IMR-90 (cell line): ENCODE measurements around the gene PUDP. TPM values are rescaled to one million over a fixed set of nuclear protein-coding genes. Genes with fewer than 3 reads are reported as not detected.

ENCODE experiments used
- ATAC-seq: fragments of 200-7000 bp; cut with Tn5 transposase; 2 replicates; pipeline ENCODE4 v1.9.1; 2020; ENCODE audit warnings: low read depth, mild to moderate bottlenecking, moderate library complexity
- BruUV-seq: library from RNA; stranded (reverse); fragments of 400-500 nt; replicated peaks from 2 replicates; lab custom pipeline; 2021; lab: Mats Ljungman, UMichigan
- CTCF ChIA-PET: fragments of 300-600 bp; formaldehyde crosslinking; extraction: SDS; loops from one replicate; lab custom pipeline; 2021; ENCODE audit warnings: antibody characterized with exemption; lab: Yijun Ruan, JAX
- POLR2A ChIA-PET: fragments of 300-600 bp; sonication (Branson Sonifier 250); formaldehyde crosslinking; loops from one replicate; lab custom pipeline; 2022; ENCODE audit warnings: antibody characterized with exemption; ENCODE audit not compliant: unreplicated experiment; lab: Charles Lee
- DNase-seq: peaks from one replicate; pipeline ENCODE4 v3.0.0; 2013
- H2AFZ ChIP-seq: replicated peaks from 2 replicates; pipeline ENCODE3; 2013; ENCODE audit warnings: low read length, mild to moderate bottlenecking; ENCODE audit not compliant: poor library complexity
- H2AK5ac ChIP-seq: 2 replicates; pipeline ENCODE4 v1.6.1; 2013; ENCODE audit warnings: low read depth, low read length, inconsistent platforms
- H2AK9ac ChIP-seq: replicated peaks from 2 replicates; pipeline ENCODE3; 2013; ENCODE audit warnings: mild to moderate bottlenecking, low read depth, low read length, moderate library complexity; ENCODE audit not compliant: poor library complexity
- H2BK120ac ChIP-seq: 2 replicates; pipeline ENCODE4 v1.6.1; 2013; ENCODE audit warnings: low read depth, low read length, inconsistent platforms
- H2BK15ac ChIP-seq: 3 replicates; pipeline ENCODE4 v1.6.1; 2013; ENCODE audit warnings: low read depth, low read length, inconsistent platforms
- H2BK20ac ChIP-seq: 2 replicates; pipeline ENCODE4 v1.6.1; 2013; ENCODE audit warnings: low read depth, mild to moderate bottlenecking, inconsistent platforms, low read length, moderate library complexity
- H2BK5ac ChIP-seq: 2 replicates; pipeline ENCODE4 v1.6.1; 2013; ENCODE audit warnings: mild to moderate bottlenecking, low read depth, low read length, inconsistent platforms; ENCODE audit not compliant: poor library complexity, severe bottlenecking
- H3K14ac ChIP-seq: replicated peaks from 2 replicates; pipeline ENCODE4 v1.6.1; 2013; ENCODE audit warnings: low read depth, low read length, inconsistent platforms
- H3K18ac ChIP-seq: 2 replicates; pipeline ENCODE4 v1.6.1; 2013; ENCODE audit warnings: low read depth, low read length, control low read depth
- H3K23ac ChIP-seq: 2 replicates; pipeline ENCODE4 v1.6.1; 2013; ENCODE audit warnings: low read depth, low read length, inconsistent platforms
- H3K27ac ChIP-seq: 2 replicates; pipeline ENCODE4 v1.5.1; 2013; ENCODE audit warnings: mild to moderate bottlenecking, control low read depth, low read length; ENCODE audit not compliant: insufficient read depth
- H3K27me3 ChIP-seq: 2 replicates; pipeline ENCODE4 v1.6.1; 2013; ENCODE audit warnings: low read length; ENCODE audit not compliant: control insufficient read depth, insufficient read depth
- H3K36me3 ChIP-seq: 2 replicates; pipeline ENCODE4 v1.6.1; 2013; ENCODE audit warnings: low read length, mixed read lengths; ENCODE audit not compliant: control insufficient read depth, insufficient read depth
- H3K4ac ChIP-seq: 2 replicates; pipeline ENCODE4 v1.6.1; 2013; ENCODE audit warnings: low read depth, low read length, inconsistent platforms
- H3K4me1 ChIP-seq: 2 replicates; pipeline ENCODE4 v1.6.1; 2013; ENCODE audit warnings: low read length, mixed read lengths; ENCODE audit not compliant: control insufficient read depth, insufficient read depth
- H3K4me2 ChIP-seq: 2 replicates; pipeline ENCODE4 v1.6.1; 2013; ENCODE audit warnings: low read depth, mild to moderate bottlenecking, control low read depth, low read length, moderate library complexity
- H3K4me3 ChIP-seq: 2 replicates; pipeline ENCODE4 v1.5.1; 2013; ENCODE audit warnings: low read depth, mild to moderate bottlenecking, control low read depth, low read length, moderate library complexity; ENCODE audit not compliant: insufficient read depth
- H3K56ac ChIP-seq: 2 replicates; pipeline ENCODE4 v1.6.1; 2013; ENCODE audit warnings: low read length, inconsistent platforms; ENCODE audit not compliant: insufficient read depth; ENCODE audit errors: extremely low read depth
- H3K79me1 ChIP-seq, 2 experiments: 2 replicates each; pipeline ENCODE4 v1.6.1; 2013; ENCODE audit warnings: low read length in 2 of 2, inconsistent platforms in 1 of 2, low read depth in 1 of 2
- H3K9ac ChIP-seq: 2 replicates; pipeline ENCODE4 v1.6.1; 2013; ENCODE audit warnings: low read depth, low read length, control low read depth
- H3K9me1 ChIP-seq: 2 replicates; pipeline ENCODE4 v1.6.1; 2013; ENCODE audit warnings: low read length, inconsistent platforms; ENCODE audit not compliant: insufficient read depth
- H3K9me3 ChIP-seq: 2 replicates; pipeline ENCODE4 v1.6.1; 2013; ENCODE audit warnings: low read length; ENCODE audit not compliant: control insufficient read depth, insufficient read depth
- H4K20me1 ChIP-seq: 2 replicates; pipeline ENCODE4 v1.6.1; 2013; ENCODE audit warnings: low read length, inconsistent platforms; ENCODE audit not compliant: insufficient read depth
- H4K5ac ChIP-seq: 2 replicates; pipeline ENCODE4 v1.6.1; 2013; ENCODE audit warnings: mild to moderate bottlenecking, low read depth, low read length, control low read depth
- H4K8ac ChIP-seq, 2 experiments: 2 replicates each; pipeline ENCODE4 v1.6.1; 2013; ENCODE audit warnings: low read depth in 2 of 2, low read length in 2 of 2, control low read depth in 1 of 2, inconsistent platforms in 1 of 2
- H4K91ac ChIP-seq: 2 replicates; pipeline ENCODE4 v1.6.1; 2013; ENCODE audit warnings: low read depth, low read length, inconsistent platforms; ENCODE audit not compliant: insufficient read depth
- BHLHE40 ChIP-seq: fragments of 150-350 bp; IDR thresholded peaks from 2 replicates; pipeline ENCODE4 v1.6.1; 2016; ENCODE audit warnings: mild to moderate bottlenecking, low read depth, low read length
- CEBPB ChIP-seq: IDR thresholded peaks from 2 replicates; pipeline ENCODE4 v1.6.1; 2012; ENCODE audit warnings: low read depth, low read length, improper control_type of control experiment
- CHD1 ChIP-seq: IDR thresholded peaks from 2 replicates; pipeline ENCODE4 v1.6.1; 2012; ENCODE audit warnings: low read depth, low read length, improper control_type of control experiment
- CTCF ChIP-seq: conservative IDR thresholded peaks from 2 replicates; pipeline ENCODE4 v1.5.1; 2012; ENCODE audit warnings: mild to moderate bottlenecking, low read depth, low read length, improper control_type of control experiment
- ELK1 ChIP-seq: fragments of 150-350 bp; IDR thresholded peaks from 2 replicates; pipeline ENCODE4 v1.6.1; 2016; ENCODE audit warnings: low read depth, mild to moderate bottlenecking, low read length, moderate library complexity, borderline replicate concordance
- FOS ChIP-seq: fragments of 150-350 bp; IDR thresholded peaks from 2 replicates; pipeline ENCODE4 v1.6.1; 2016; ENCODE audit warnings: low read depth, low read length
- MAFK ChIP-seq: IDR thresholded peaks from 2 replicates; pipeline ENCODE4 v1.6.1; 2012; ENCODE audit warnings: low read depth, low read length, improper control_type of control experiment
- MAZ ChIP-seq: IDR thresholded peaks from 2 replicates; pipeline ENCODE4 v1.6.1; 2012; ENCODE audit warnings: low read depth, mild to moderate bottlenecking, low read length, improper control_type of control experiment, moderate library complexity, borderline replicate concordance
- MXI1 ChIP-seq: IDR thresholded peaks from 2 replicates; pipeline ENCODE4 v1.6.1; 2012; ENCODE audit warnings: low read depth, mild to moderate bottlenecking, low read length, moderate library complexity, borderline replicate concordance
- NFE2L2 ChIP-seq: fragments of 150-350 bp; IDR thresholded peaks from 2 replicates; pipeline ENCODE4 v1.6.1; 2016; ENCODE audit warnings: low read depth, mild to moderate bottlenecking, low read length
- POLR2A ChIP-seq: IDR thresholded peaks from 2 replicates; pipeline ENCODE4 v1.6.1; 2012; ENCODE audit warnings: mild to moderate bottlenecking, low read depth, low read length
- RAD21 ChIP-seq: IDR thresholded peaks from 2 replicates; pipeline ENCODE4 v1.6.1; 2012; ENCODE audit warnings: low read length, improper control_type of control experiment
- RCOR1 ChIP-seq: IDR thresholded peaks from 2 replicates; pipeline ENCODE4 v1.6.1; 2012; ENCODE audit warnings: mild to moderate bottlenecking, low read length, improper control_type of control experiment; ENCODE audit not compliant: insufficient replicate concordance
- RFX5 ChIP-seq: IDR thresholded peaks from 2 replicates; pipeline ENCODE4 v1.8.0; 2012; ENCODE audit warnings: low read depth, mild to moderate bottlenecking, low read length, moderate library complexity
- SMC3 ChIP-seq: fragments of 150-350 bp; IDR thresholded peaks from 2 replicates; pipeline ENCODE4 v1.6.1; 2016; ENCODE audit warnings: low read depth, mild to moderate bottlenecking, antibody characterized with exemption, low read length, moderate library complexity
- USF2 ChIP-seq: fragments of 150-350 bp; IDR thresholded peaks from 2 replicates; pipeline ENCODE4 v1.6.1; 2017; ENCODE audit warnings: mild to moderate bottlenecking, antibody characterized with exemption, low read length, low read depth
- WGBS, 2 experiments: methylation state at CpG; one replicate each; pipeline versions ENCODE4 v1.1.5 to v1.1.7; 2013; ENCODE audit warnings: missing lambda C conversion rate in 2 of 2; ENCODE audit not compliant: insufficient read length in 1 of 2; ENCODE audit errors: extremely low coverage in 2 of 2; 5-methylcytosine and 5-hydroxymethylcytosine counted together
- dilution Hi-C: fragments of 300-500 bp; cut with HindIII; formaldehyde crosslinking; loops from one replicate; pipeline ENCODE4 v1.14.3; 2018; ENCODE audit warnings: low sequenced_read_pairs; ENCODE audit not compliant: unreplicated experiment
- in situ Hi-C: fragments of 300-500 bp; cut with MboI; formaldehyde crosslinking; loops from 3 replicates; pipeline ENCODE4 v1.14.3; 2019; ENCODE audit warnings: low sequenced_read_pairs, inconsistent platforms, mixed read lengths
- intact Hi-C: fragments of 100-400 bp; cut with micrococcal nuclease; formaldehyde crosslinking; loops from 2 replicates; pipeline ENCODE4 v1.10.0; 2022
- polyA plus RNA-seq, 3 experiments: library from polyadenylated mRNA; depleted of rRNA; stranded (reverse); fragments of >200 nt; gene quantifications; 2 replicates each; pipeline ENCODE4 v1.2.3, GENCODE V29; 2012; ENCODE audit warnings: low replicate concordance in 1 of 3
- total RNA-seq: library from RNA; depleted of rRNA; stranded (reverse); fragments of >200 nt; gene quantifications from 2 replicates; pipeline ENCODE4 v1.2.3, GENCODE V29; 2012

PUDP gene
- total and polyA plus RNA-seq, 2 of the 4 experiments (the other 2 are of a cell fraction), result 22.2 to 28.6 TPM

- Histone ChIP-seq H3K4me2 (no peak overlapping the region), H2BK5ac (no peak overlapping the region), H2BK15ac (no peak overlapping the region), H3K18ac (no peak overlapping the region), H2BK120ac (no peak overlapping the region), H3K36me3 (no peaks in the 10 kb centered on the region), H2BK20ac (no peak overlapping the region), H3K27ac (no peak overlapping the region), H4K91ac (no peak overlapping the region), H3K4me1 (no peaks in the 10 kb centered on the region), H3K4ac (no peak overlapping the region), H2AK5ac (no peak overlapping the region), H4K5ac (no peak overlapping the region), H3K56ac (no peak overlapping the region), H3K9ac (no peak overlapping the region), H2AFZ (no peak overlapping the region), H3K27me3 (peaks cover 2% of the 10 kb centered on the region; the same call in 1 of the 2 replicates), H4K20me1 (no peaks in the 10 kb centered on the region), H3K9me1 (no peaks in the 10 kb centered on the region), H3K9me3 (no peaks in the 10 kb centered on the region), H2AK9ac (no peak overlapping the region), H3K14ac (no peak overlapping the region), H3K4me3 (no peak overlapping the region), H3K79me1 (no peaks in the 10 kb centered on the region), H4K8ac (no peak overlapping the region), H3K23ac (no peak overlapping the region)
- ATAC-seq (no peak), DNase-seq (no peak)
- CTCF ChIA-PET, result no interaction called here
- no peak for TF ChIP-seq CEBPB
- TF ChIP-seq RAD21, result no peak
- TF ChIP-seq FOS, result no peak
- no peak for TF ChIP-seq MAFK
- TF ChIP-seq USF2, result no peak
- TF ChIP-seq MAZ, result no peak
- no peak for TF ChIP-seq BHLHE40
- TF ChIP-seq ELK1, result no peak
- no peak for TF ChIP-seq NFE2L2
- TF ChIP-seq CTCF, result no peak
- TF ChIP-seq SMC3, result no peak
- TF ChIP-seq RCOR1, result no peak
- no peak for TF ChIP-seq RFX5
- TF ChIP-seq POLR2A, result no peak
- no peak for TF ChIP-seq MXI1
- TF ChIP-seq CHD1, result no peak
- POLR2A ChIA-PET, result no interaction called here
- dilution Hi-C loops (no loop called here), intact Hi-C loops (no loop called here), in situ Hi-C loops (no loop called here)
- no TSS peak for BruUV-seq
- no CpG with 5 or more reads among the region's 3 CpGs for WGBS, 2 experiments
Observed at GRCh38 chrX:7164174-7164573, 16.2 kb upstream of the PUDP start.
